H9 (cell line): Measurements from ENCODE around the gene TSHZ1. TPM values are rescaled to one million over a fixed set of nuclear protein-coding genes. Genes with fewer than 3 reads are reported as not detected.

Experiments
- DNase-seq: peaks from one replicate; pipeline ENCODE4 v3.0.0-alpha.2; 2017
- H2AFZ ChIP-seq: one replicate; pipeline ENCODE4 v1.6.1; 2013; ENCODE audit warnings: mild to moderate bottlenecking, low read length, control low read depth, moderate library complexity
- H2AK5ac ChIP-seq: 2 replicates; pipeline ENCODE4 v1.6.1; 2013; ENCODE audit warnings: low read length, control low read depth, mixed read lengths; ENCODE audit not compliant: insufficient read length
- H2BK120ac ChIP-seq: one replicate; pipeline ENCODE4 v1.6.1; 2013; ENCODE audit warnings: low read depth, mild to moderate bottlenecking, low read length, control low read depth, inconsistent platforms; ENCODE audit not compliant: poor library complexity, severe bottlenecking
- H2BK12ac ChIP-seq: 2 replicates; pipeline ENCODE4 v1.6.1; 2013; ENCODE audit warnings: low read length, control low read depth, mixed read lengths, low read depth; ENCODE audit not compliant: insufficient read length
- H2BK15ac ChIP-seq: 2 replicates; pipeline ENCODE4 v1.6.1; 2013; ENCODE audit warnings: low read depth, low read length, control low read depth
- H2BK20ac ChIP-seq: one replicate; pipeline ENCODE4 v1.6.1; 2013; ENCODE audit warnings: low read depth, mild to moderate bottlenecking, low read length, control low read depth, inconsistent platforms; ENCODE audit not compliant: poor library complexity, severe bottlenecking
- H2BK5ac ChIP-seq: 2 replicates; pipeline ENCODE4 v1.6.1; 2013; ENCODE audit warnings: low read length, control low read depth, mixed read lengths; ENCODE audit not compliant: insufficient read length
- H3K14ac ChIP-seq: 2 replicates; pipeline ENCODE4 v1.6.1; 2013; ENCODE audit warnings: low read length, control low read depth; ENCODE audit not compliant: insufficient read depth
- H3K18ac ChIP-seq: 2 replicates; pipeline ENCODE4 v1.6.1; 2013; ENCODE audit warnings: low read depth, mild to moderate bottlenecking, mixed read lengths, low read length, control low read depth; ENCODE audit not compliant: insufficient read length
- H3K23ac ChIP-seq: 2 replicates; pipeline ENCODE4 v1.6.1; 2013; ENCODE audit warnings: low read length, control low read depth, mixed read lengths, low read depth; ENCODE audit not compliant: insufficient read length
- H3K23me2 ChIP-seq: 2 replicates; pipeline ENCODE4 v1.6.1; 2013; ENCODE audit warnings: low read depth, mild to moderate bottlenecking, mixed read lengths, low read length, control low read depth; ENCODE audit not compliant: insufficient read length, poor library complexity, severe bottlenecking
- H3K27ac ChIP-seq: 2 replicates; pipeline ENCODE4 v1.5.1; 2013; ENCODE audit warnings: low read length, control low read depth, mixed read lengths, low read depth; ENCODE audit not compliant: insufficient read length
- H3K27me3 ChIP-seq: 2 replicates; pipeline ENCODE4 v1.6.1; 2013; ENCODE audit warnings: low read length, control low read depth, inconsistent platforms; ENCODE audit not compliant: insufficient read depth
- H3K4ac ChIP-seq: 2 replicates; pipeline ENCODE4 v1.6.1; 2013; ENCODE audit warnings: low read depth, mild to moderate bottlenecking, control low read depth, inconsistent platforms, low read length, moderate library complexity
- H3K4me1 ChIP-seq: 2 replicates; pipeline ENCODE4 v1.6.1; 2013; ENCODE audit warnings: low read length, control low read depth, inconsistent platforms; ENCODE audit not compliant: insufficient read depth
- H3K4me2 ChIP-seq: 2 replicates; pipeline ENCODE4 v1.6.1; 2013; ENCODE audit warnings: low read length, control low read depth, mixed read lengths; ENCODE audit not compliant: insufficient read length, insufficient read depth
- H3K56ac ChIP-seq: 2 replicates; pipeline ENCODE4 v1.6.1; 2013; ENCODE audit warnings: low read depth, mild to moderate bottlenecking, mixed read lengths, low read length, control low read depth; ENCODE audit not compliant: insufficient read length
- H3K79me1 ChIP-seq: 2 replicates; pipeline ENCODE4 v1.6.1; 2013; ENCODE audit warnings: low read depth, mild to moderate bottlenecking, moderate library complexity, low read length, control low read depth, inconsistent platforms; ENCODE audit not compliant: insufficient read depth, poor library complexity, severe bottlenecking
- H3K79me2 ChIP-seq: 2 replicates; pipeline ENCODE4 v1.6.1; 2013; ENCODE audit warnings: low read length, control low read depth, inconsistent platforms; ENCODE audit not compliant: insufficient read depth
- H3K9ac ChIP-seq: 2 replicates; pipeline ENCODE4 v1.6.1; 2013; ENCODE audit warnings: low read length, control low read depth, mixed read lengths; ENCODE audit not compliant: insufficient read length; ENCODE audit errors: extremely low read depth
- H3K9me3 ChIP-seq: one replicate; pipeline ENCODE4 v1.6.1; 2013; ENCODE audit warnings: low read depth, low read length, inconsistent platforms; ENCODE audit not compliant: control insufficient read depth
- H3T11ph ChIP-seq: one replicate; pipeline ENCODE4 v1.6.1; 2013; ENCODE audit warnings: mild to moderate bottlenecking, low read length, control low read depth, inconsistent platforms
- H4K20me1 ChIP-seq: one replicate; pipeline ENCODE4 v1.6.1; 2013; ENCODE audit not compliant: control insufficient read depth, insufficient read length, insufficient read depth
- H4K5ac ChIP-seq: 2 replicates; pipeline ENCODE4 v1.6.1; 2013; ENCODE audit warnings: low read depth, mild to moderate bottlenecking, mixed read lengths, low read length, control low read depth; ENCODE audit not compliant: insufficient read length
- H4K8ac ChIP-seq: replicated peaks from 2 replicates; pipeline ENCODE4 v1.6.1; 2013; ENCODE audit warnings: low read length, control low read depth, mixed read lengths, low read depth; ENCODE audit not compliant: insufficient read length
- H4K91ac ChIP-seq: 2 replicates; pipeline ENCODE4 v1.6.1; 2013; ENCODE audit warnings: low read depth, mild to moderate bottlenecking, moderate library complexity, mixed read lengths, low read length, control low read depth; ENCODE audit not compliant: insufficient read length
- H3K27ac Mint-ChIP-seq, 3 experiments: 2 replicates in 2 of 3; 3 replicates in 1 of 3; pipeline ENCODE4 v1.8.0; 2020 to 2021; ENCODE audit warnings: mixed read lengths in 3 of 3, mild to moderate bottlenecking in 1 of 3, moderate library complexity in 1 of 3
- H3K27me3 Mint-ChIP-seq: 2 replicates; pipeline ENCODE4 v1.8.0; 2021; ENCODE audit warnings: low read depth, mild to moderate bottlenecking, moderate library complexity, mixed read lengths
- H3K36me3 Mint-ChIP-seq, 3 experiments: 2 replicates in 2 of 3; 3 replicates in 1 of 3; pipeline ENCODE4 v1.8.0; 2020 to 2021; ENCODE audit warnings: low read depth in 3 of 3, mixed read lengths in 3 of 3; ENCODE audit not compliant: insufficient read depth in 1 of 3
- H3K4me1 Mint-ChIP-seq, 2 experiments: 2 replicates each; pipeline ENCODE4 v1.8.0; 2020; ENCODE audit warnings: mixed read lengths in 2 of 2
- H3K4me3 Mint-ChIP-seq, 2 experiments: 2 replicates in 1 of 2; 3 replicates in 1 of 2; pipeline ENCODE4 v1.8.0; 2020 to 2021; ENCODE audit warnings: mild to moderate bottlenecking in 2 of 2, mixed read lengths in 2 of 2, moderate library complexity in 1 of 2
- H3K9me3 Mint-ChIP-seq, 2 experiments: 2 replicates in 1 of 2; 3 replicates in 1 of 2; pipeline ENCODE4 v1.8.0; 2020; ENCODE audit warnings: mild to moderate bottlenecking in 2 of 2, mixed read lengths in 2 of 2, moderate library complexity in 1 of 2
- CTCF ChIP-seq: fragments of 200-600 bp; sonication (generic); conservative IDR thresholded peaks from 3 replicates; pipeline ENCODE4 v1.8.0; 2021; ENCODE audit warnings: antibody characterized with exemption, mild to moderate bottlenecking
- WGBS: extraction: QIAGEN DNeasy Blood & Tissue Kit; methylation state at CpG from one replicate; pipeline ENCODE4 v1.1.7; 2013; ENCODE audit warnings: missing lambda C conversion rate, low lambda C conversion rate, mixed read lengths; ENCODE audit not compliant: insufficient read length; ENCODE audit errors: extremely low coverage; 5-methylcytosine and 5-hydroxymethylcytosine counted together
- total RNA-seq: library from RNA; stranded (reverse); gene quantifications from 2 replicates; pipeline ENCODE4 v1.2.1, GENCODE V29; 2021

The TSHZ1 gene
- total RNA-seq, 1 experiment from 2014 or later = 0.15 TPM

GRCh38 chr18:75269696-75270095 is 59.1 kb downstream of the TSHZ1 start:
- Histone ChIP-seq H3K56ac (no peak overlapping the region), H3K79me2 (no peaks in the 10 kb centered on the region), H2AK5ac (no peak overlapping the region), H4K20me1 (no peaks in the 10 kb centered on the region), H2BK5ac (no peak overlapping the region), H3K4me1 (no peaks in the 10 kb centered on the region), H3K79me1 (no peaks in the 10 kb centered on the region), H4K8ac (no peak overlapping the region), H3K23ac (no peak overlapping the region), H3K9me3 (no peaks in the 10 kb centered on the region), H3K18ac (no peak overlapping the region), H3K23me2 (no peaks in the 10 kb centered on the region), H2BK12ac (no peak overlapping the region), H2BK120ac (no peak overlapping the region), H3K4ac (no peak overlapping the region), H3K27me3 (no peaks in the 10 kb centered on the region), H3T11ph (no peak overlapping the region), H2BK20ac (no peak overlapping the region), H3K9ac (no peak overlapping the region), H3K27ac (no peak overlapping the region), H4K5ac (no peak overlapping the region), H3K14ac (no peak overlapping the region), H2AFZ (no peak overlapping the region), H2BK15ac (no peak overlapping the region), H4K91ac (no peak overlapping the region), H3K4me2 (no peak overlapping the region)
- DNase-seq = no peak
- no peaks in the 10 kb centered on the region for H3K27me3 Mint-ChIP-seq
- H3K27ac Mint-ChIP-seq = no peak overlapping the region
- H3K9me3 Mint-ChIP-seq = no peaks in the 10 kb centered on the region
- H3K36me3 Mint-ChIP-seq = no peaks in the 10 kb centered on the region
- no peak for TF ChIP-seq CTCF
- peaks cover 6 to 7% of the 10 kb centered on the region in 2 experiments; a peak in 3 of 4 replicates for H3K4me1 Mint-ChIP-seq
- H3K4me3 Mint-ChIP-seq = no peak overlapping the region
- no CpG with 5 or more reads among the region's 8 CpGs for WGBS
